A549 (cell line): ENCODE data around the gene MEGF6. TPM values are rescaled to one million over a fixed set of nuclear protein-coding genes. Genes with fewer than 3 reads are reported as not detected.

ENCODE experiments used
- ATAC-seq, 2 experiments: fragments of 200-7000 bp in 1 of 2; fragments of >200 bp in 1 of 2; cut with Nextera tagmentation in 1 of 2; cut with Tn5 transposase in 1 of 2; 3 replicates each; pipeline versions ENCODE4 v1.8.0 to v1.9.1; 2018 to 2020; ENCODE audit warnings: mild to moderate bottlenecking in 1 of 2, moderate library complexity in 1 of 2
- CTCF ChIA-PET: fragments of 300-600 bp; sonication (Branson Sonifier 250); formaldehyde crosslinking; extraction: SDS; loops from one replicate; lab custom pipeline; 2021; ENCODE audit warnings: antibody characterized with exemption, inconsistent platforms; lab: Yijun Ruan, JAX
- POLR2A ChIA-PET: fragments of 350-600 bp; formaldehyde crosslinking; extraction: SDS; loops from one replicate; lab custom pipeline; 2021; ENCODE audit warnings: antibody characterized with exemption, inconsistent platforms; lab: Yijun Ruan, JAX
- DNase-seq, 2 experiments: peaks; one replicate each; pipeline versions ENCODE4 v3.0.0 to v3.0.0-alpha.2; 2011 to 2016; ENCODE audit warnings: low read depth in 1 of 2, low spot score in 1 of 2
- FAIRE-seq: peaks from 2 replicates; lab custom pipeline; 2011; peaks lifted over from hg19 to GRCh38; lab: Jason Lieb, UNC
- H3K27ac ChIP-seq, 2 experiments: fragments of >200 bp; sonication (Bioruptor Twin); formaldehyde crosslinking; 3 replicates each; pipeline ENCODE4 v1.5.1; 2016 to 2017
- H3K4me1 ChIP-seq: fragments of >200 bp; sonication (Bioruptor Twin); formaldehyde crosslinking; 3 replicates; pipeline ENCODE4 v1.6.1; 2016
- H3K4me2 ChIP-seq: fragments of >200 bp; sonication (Bioruptor Twin); formaldehyde crosslinking; 3 replicates; pipeline ENCODE4 v1.6.1; 2016
- H3K4me3 ChIP-seq: fragments of >200 bp; sonication (Bioruptor Twin); formaldehyde crosslinking; 3 replicates; pipeline ENCODE4 v1.5.1; 2016
- H3K9me3 ChIP-seq: fragments of >200 bp; sonication (Bioruptor Twin); formaldehyde crosslinking; 3 replicates; pipeline ENCODE4 v1.6.1; 2016
- CBX2 ChIP-seq: fragments of 200-600 bp; sonication (generic); IDR thresholded peaks from 2 replicates; pipeline ENCODE4 v1.6.1; 2016; ENCODE audit warnings: low read depth, mild to moderate bottlenecking, borderline replicate concordance
- ESRRA ChIP-seq: fragments of 150-350 bp; IDR thresholded peaks from 2 replicates; pipeline ENCODE4 v1.6.1; 2014; ENCODE audit warnings: mild to moderate bottlenecking, low read length, borderline replicate concordance
- FOSL2 ChIP-seq, 2 experiments: fragments of 450-650 bp in 1 of 2; fragments of >200 bp in 1 of 2; sonication (Bioruptor Twin) in 1 of 2; formaldehyde crosslinking; IDR thresholded peaks; 2 replicates each; pipeline versions ENCODE4 v1.5.0 to v1.6.1; 2016 to 2020; ENCODE audit warnings: mild to moderate bottlenecking in 1 of 2, moderate library complexity in 1 of 2
- FOXS1 ChIP-seq: fragments of 250-450 bp; sonication (Bioruptor Pico); IDR thresholded peaks from 2 replicates; pipeline ENCODE4 v1.5.0; 2020; ENCODE audit warnings: mild to moderate bottlenecking, moderate library complexity
- HDAC2 ChIP-seq: fragments of 200-600 bp; sonication (generic); IDR thresholded peaks from 2 replicates; pipeline ENCODE4 v1.6.1; 2016
- HOXB5 ChIP-seq: fragments of 250-450 bp; sonication (Bioruptor Pico); IDR thresholded peaks from 2 replicates; pipeline ENCODE4 v1.5.0; 2020; ENCODE audit warnings: mild to moderate bottlenecking, moderate library complexity
- JUNB ChIP-seq: fragments of >200 bp; sonication (Bioruptor Twin); formaldehyde crosslinking; IDR thresholded peaks from 2 replicates; pipeline ENCODE4 v1.6.1; 2016
- KDM1A ChIP-seq: fragments of 200-600 bp; sonication (generic); IDR thresholded peaks from 2 replicates; pipeline ENCODE4 v1.6.1; 2016; ENCODE audit warnings: low read depth, mild to moderate bottlenecking
- MAZ ChIP-seq: fragments of 150-350 bp; IDR thresholded peaks from 2 replicates; pipeline ENCODE4 v1.6.1; 2014; ENCODE audit warnings: antibody characterized with exemption, low read depth, low read length, borderline replicate concordance
- NFE2L2 ChIP-seq: fragments of 150-350 bp; conservative IDR thresholded peaks from 2 replicates; pipeline ENCODE4 v1.6.1; 2014; ENCODE audit warnings: low read length
- NR3C1 ChIP-seq: fragments of >200 bp; sonication (Bioruptor Twin); formaldehyde crosslinking; IDR thresholded peaks from 3 replicates; pipeline ENCODE4 v1.6.1; 2017
- POLR2A ChIP-seq: IDR thresholded peaks from 2 replicates; pipeline ENCODE4 v1.6.1; 2012; ENCODE audit warnings: mild to moderate bottlenecking, low read length
- RNF2 ChIP-seq: fragments of 200-600 bp; sonication (generic); IDR thresholded peaks from 2 replicates; pipeline ENCODE4 v1.6.1; 2016; ENCODE audit warnings: low read depth, mild to moderate bottlenecking, antibody characterized with exemption, moderate library complexity, borderline replicate concordance
- SREBF2 ChIP-seq: fragments of 450-650 bp; IDR thresholded peaks from 2 replicates; pipeline ENCODE4 v1.6.1; 2014; ENCODE audit warnings: mild to moderate bottlenecking, moderate library complexity
- TFCP2L1 ChIP-seq: fragments of 250-450 bp; sonication (Bioruptor Pico); IDR thresholded peaks from 2 replicates; pipeline ENCODE4 v1.5.0; 2021; ENCODE audit warnings: mild to moderate bottlenecking
- TP53 ChIP-seq: fragments of 250-450 bp; sonication (Bioruptor Pico); IDR thresholded peaks from 2 replicates; pipeline ENCODE4 v1.5.0; 2021; ENCODE audit warnings: mild to moderate bottlenecking, moderate library complexity
- WGBS: methylation state at CpG from one replicate; pipeline ENCODE4 v1.1.6; 2017; ENCODE audit errors: missing lambda C conversion rate; 5-methylcytosine and 5-hydroxymethylcytosine counted together
- polyA plus RNA-seq, 4 experiments: library from polyadenylated mRNA; depleted of rRNA in 3 of 4; stranded (reverse); fragments of >200 nt; fragmentation: RNase III in 1 of 4; extraction: RNeasy Plus Mini Kit Qiagen cat#74134 plus additional on column Dnase treatment in 1 of 4; gene quantifications; 2 replicates in 3 of 4; 3 replicates in 1 of 4; pipeline ENCODE4 v1.2.3, GENCODE V29; 2011 to 2017
- TF ChIP-seq, protein P1 (sequence below): fragments of 450-650 bp; IDR thresholded peaks from 2 replicates; pipeline ENCODE4 v1.6.1; 2014; ENCODE audit warnings: antibody characterized with exemption
- TF ChIP-seq, protein P2 (sequence below): fragments of 150-350 bp; IDR thresholded peaks from 2 replicates; pipeline ENCODE4 v1.6.1; 2014; ENCODE audit warnings: low read depth, mild to moderate bottlenecking, low read length
- TF ChIP-seq, protein P3 (sequence below): fragments of >200 bp; sonication (Bioruptor Twin); formaldehyde crosslinking; IDR thresholded peaks from 3 replicates; pipeline ENCODE4 v1.5.1; 2016
- TF ChIP-seq, protein P4 (sequence below): IDR thresholded peaks from 2 replicates; pipeline ENCODE4 v1.6.1; 2012
- TF ChIP-seq, protein P5 (sequence below): fragments of 250-450 bp; sonication (Bioruptor Pico); IDR thresholded peaks from 2 replicates; pipeline ENCODE4 v1.5.0; 2020; ENCODE audit warnings: low read depth, mild to moderate bottlenecking, moderate library complexity
- TF ChIP-seq, protein P6 (sequence below): IDR thresholded peaks from 2 replicates; pipeline ENCODE4 v1.6.1; 2012

MEGF6 gene
- polyA plus RNA-seq, 2 of the 4 experiments (the other 2 are of a cell fraction) = 0.66 to 13.7 TPM

DNA sequence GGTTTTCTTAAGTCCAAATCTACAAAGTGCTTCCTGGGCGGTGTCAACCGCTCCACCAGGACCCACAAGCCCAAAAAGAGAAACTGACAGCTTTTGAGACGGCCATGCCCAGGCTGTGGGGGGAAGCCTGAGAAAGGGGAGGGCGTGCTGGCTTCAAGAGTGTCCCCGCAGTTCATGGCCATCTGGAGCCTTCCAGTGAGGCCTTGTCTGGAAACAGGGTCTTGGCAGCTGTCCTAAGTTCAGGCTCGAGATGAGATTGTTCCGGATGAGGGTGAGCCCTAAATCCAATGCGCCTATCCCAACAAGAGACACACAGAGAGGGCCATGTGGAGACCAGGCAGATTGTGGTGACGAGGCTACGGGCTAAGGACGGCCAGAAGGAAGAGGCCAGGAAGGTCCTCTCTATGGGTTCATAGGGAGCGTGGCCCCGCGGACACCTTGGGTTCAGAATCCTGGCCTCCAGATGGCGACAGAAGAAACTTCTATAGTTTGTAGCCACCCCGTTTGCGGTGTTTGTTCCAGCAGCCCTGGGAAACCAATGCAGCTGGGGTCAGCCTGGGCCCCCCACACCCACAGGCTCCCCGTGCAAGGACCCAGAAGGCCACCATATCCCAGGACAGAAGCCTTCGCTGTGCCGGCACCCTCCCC, 86.6 kb downstream of the MEGF6 start:
- POLR2A ChIA-PET = no interaction called here
- ATAC-seq = peak in 1 of 2 experiments; percentile 23; a peak in 1 of 6 replicates
- 83% methylated on average over 19 of the region's 20 CpGs for WGBS
- no peak for DNase-seq
- H3K27ac ChIP-seq = no peak overlapping the region
- H3K4me1 ChIP-seq = peaks cover 3% of the 10 kb centered on the region; the same call in 1 of the 3 replicates
- H3K4me3 ChIP-seq = no peak overlapping the region
- H3K9me3 ChIP-seq = no peaks in the 10 kb centered on the region
- CTCF ChIA-PET = no interaction called here
- TF ChIP-seq, protein P1, sequence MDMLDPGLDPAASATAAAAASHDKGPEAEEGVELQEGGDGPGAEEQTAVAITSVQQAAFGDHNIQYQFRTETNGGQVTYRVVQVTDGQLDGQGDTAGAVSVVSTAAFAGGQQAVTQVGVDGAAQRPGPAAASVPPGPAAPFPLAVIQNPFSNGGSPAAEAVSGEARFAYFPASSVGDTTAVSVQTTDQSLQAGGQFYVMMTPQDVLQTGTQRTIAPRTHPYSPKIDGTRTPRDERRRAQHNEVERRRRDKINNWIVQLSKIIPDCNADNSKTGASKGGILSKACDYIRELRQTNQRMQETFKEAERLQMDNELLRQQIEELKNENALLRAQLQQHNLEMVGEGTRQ = no peak
- TF ChIP-seq CBX2 (no peak), KDM1A (no peak), HOXB5 (no peak)
- TF ChIP-seq, protein P2, sequence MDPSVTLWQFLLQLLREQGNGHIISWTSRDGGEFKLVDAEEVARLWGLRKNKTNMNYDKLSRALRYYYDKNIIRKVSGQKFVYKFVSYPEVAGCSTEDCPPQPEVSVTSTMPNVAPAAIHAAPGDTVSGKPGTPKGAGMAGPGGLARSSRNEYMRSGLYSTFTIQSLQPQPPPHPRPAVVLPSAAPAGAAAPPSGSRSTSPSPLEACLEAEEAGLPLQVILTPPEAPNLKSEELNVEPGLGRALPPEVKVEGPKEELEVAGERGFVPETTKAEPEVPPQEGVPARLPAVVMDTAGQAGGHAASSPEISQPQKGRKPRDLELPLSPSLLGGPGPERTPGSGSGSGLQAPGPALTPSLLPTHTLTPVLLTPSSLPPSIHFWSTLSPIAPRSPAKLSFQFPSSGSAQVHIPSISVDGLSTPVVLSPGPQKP = no peak
- TF ChIP-seq, protein P3, sequence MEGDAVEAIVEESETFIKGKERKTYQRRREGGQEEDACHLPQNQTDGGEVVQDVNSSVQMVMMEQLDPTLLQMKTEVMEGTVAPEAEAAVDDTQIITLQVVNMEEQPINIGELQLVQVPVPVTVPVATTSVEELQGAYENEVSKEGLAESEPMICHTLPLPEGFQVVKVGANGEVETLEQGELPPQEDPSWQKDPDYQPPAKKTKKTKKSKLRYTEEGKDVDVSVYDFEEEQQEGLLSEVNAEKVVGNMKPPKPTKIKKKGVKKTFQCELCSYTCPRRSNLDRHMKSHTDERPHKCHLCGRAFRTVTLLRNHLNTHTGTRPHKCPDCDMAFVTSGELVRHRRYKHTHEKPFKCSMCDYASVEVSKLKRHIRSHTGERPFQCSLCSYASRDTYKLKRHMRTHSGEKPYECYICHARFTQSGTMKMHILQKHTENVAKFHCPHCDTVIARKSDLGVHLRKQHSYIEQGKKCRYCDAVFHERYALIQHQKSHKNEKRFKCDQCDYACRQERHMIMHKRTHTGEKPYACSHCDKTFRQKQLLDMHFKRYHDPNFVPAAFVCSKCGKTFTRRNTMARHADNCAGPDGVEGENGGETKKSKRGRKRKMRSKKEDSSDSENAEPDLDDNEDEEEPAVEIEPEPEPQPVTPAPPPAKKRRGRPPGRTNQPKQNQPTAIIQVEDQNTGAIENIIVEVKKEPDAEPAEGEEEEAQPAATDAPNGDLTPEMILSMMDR = no peak
- no peak overlapping the region for H3K4me2 ChIP-seq
- no peak for FAIRE-seq

DNA sequence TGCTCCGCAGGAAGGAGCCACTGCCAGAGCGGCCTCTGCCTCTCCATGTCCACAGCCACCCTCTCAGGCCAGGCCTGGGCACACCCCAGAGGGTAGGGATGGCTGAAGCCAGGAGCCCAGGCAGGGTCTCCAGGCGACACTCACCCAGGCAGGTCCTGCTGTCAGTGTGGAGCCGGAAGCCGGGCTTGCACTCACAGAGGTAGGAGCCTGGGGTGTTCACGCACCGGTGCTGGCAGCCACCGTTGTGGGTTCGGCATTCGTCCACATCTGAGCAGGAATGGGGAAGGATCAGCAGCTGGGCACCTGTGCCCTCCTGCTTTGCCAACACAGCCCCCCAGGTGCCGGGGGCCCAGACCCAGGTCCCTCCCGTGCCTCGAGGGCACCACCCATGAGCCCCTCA, 87.3 kb downstream of the MEGF6 start:
- CTCF ChIA-PET = interaction anchor here (1.1 kb wide), 1 partner anchor 42 kb away, joined by 3 read pairs; no protein-coding TSS in a partner anchor
- DNase-seq = no peak

More for the DNA sequence above, 87.3 kb downstream of the MEGF6 start:
- Histone ChIP-seq H3K9me3 (no peaks in the 10 kb centered on the region), H3K27ac (no peak overlapping the region), H3K4me2 (no peak overlapping the region), H3K4me1 (no peaks in the 10 kb centered on the region), H3K4me3 (no peak overlapping the region)
- POLR2A ChIA-PET = no interaction called here
- TF ChIP-seq, protein P4, sequence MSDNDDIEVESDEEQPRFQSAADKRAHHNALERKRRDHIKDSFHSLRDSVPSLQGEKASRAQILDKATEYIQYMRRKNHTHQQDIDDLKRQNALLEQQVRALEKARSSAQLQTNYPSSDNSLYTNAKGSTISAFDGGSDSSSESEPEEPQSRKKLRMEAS = no peak
- TF ChIP-seq JUNB (no peak), FOSL2 (IDR thresholded peaks at IDR 0.05) (no peak), FOSL2 (CRISPR knock-in tag; IDR thresholded peaks at IDR 0.05) (no peak), POLR2A (no peak), NR3C1 (no peak), TP53 (CRISPR knock-in tag) (no peak), TFCP2L1 (no peak), RNF2 (no peak), SREBF2 (no peak), MAZ (no peak), NFE2L2 (no peak), ESRRA (no peak), FOXS1 (CRISPR knock-in tag) (no peak), HDAC2 (no peak)
- TF ChIP-seq, protein P1 = no peak
- TF ChIP-seq, protein P2 = no peak
- TF ChIP-seq, protein P5, sequence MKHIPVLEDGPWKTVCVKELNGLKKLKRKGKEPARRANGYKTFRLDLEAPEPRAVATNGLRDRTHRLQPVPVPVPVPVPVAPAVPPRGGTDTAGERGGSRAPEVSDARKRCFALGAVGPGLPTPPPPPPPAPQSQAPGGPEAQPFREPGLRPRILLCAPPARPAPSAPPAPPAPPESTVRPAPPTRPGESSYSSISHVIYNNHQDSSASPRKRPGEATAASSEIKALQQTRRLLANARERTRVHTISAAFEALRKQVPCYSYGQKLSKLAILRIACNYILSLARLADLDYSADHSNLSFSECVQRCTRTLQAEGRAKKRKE (CRISPR knock-in tag) = no peak
- TF ChIP-seq, protein P3 = no peak
- TF ChIP-seq, protein P6, sequence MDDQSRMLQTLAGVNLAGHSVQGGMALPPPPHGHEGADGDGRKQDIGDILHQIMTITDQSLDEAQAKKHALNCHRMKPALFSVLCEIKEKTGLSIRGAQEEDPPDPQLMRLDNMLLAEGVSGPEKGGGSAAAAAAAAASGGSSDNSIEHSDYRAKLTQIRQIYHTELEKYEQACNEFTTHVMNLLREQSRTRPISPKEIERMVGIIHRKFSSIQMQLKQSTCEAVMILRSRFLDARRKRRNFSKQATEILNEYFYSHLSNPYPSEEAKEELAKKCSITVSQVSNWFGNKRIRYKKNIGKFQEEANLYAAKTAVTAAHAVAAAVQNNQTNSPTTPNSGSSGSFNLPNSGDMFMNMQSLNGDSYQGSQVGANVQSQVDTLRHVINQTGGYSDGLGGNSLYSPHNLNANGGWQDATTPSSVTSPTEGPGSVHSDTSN = no peak
- ATAC-seq (no peak), FAIRE-seq (no peak)
- 100% methylated on average over 1 of the region's 13 CpGs for WGBS
